ENCODE measurements around the gene UVRAG.

The UVRAG gene

GRCh38 chr11:75903276-75903675 lies 88.3 kb downstream of the UVRAG start:
- no peak for DNase-seq (ENCODE audit: low spot score)
- in situ Hi-C loops (cut with MboI; ENCODE audit: low pct_unique_long_range_greater_than_20kb, low sequenced_read_pairs, unreplicated experiment), result no loop called here
- no peak for TF ChIP-seq CTCF (IDR thresholded peaks at IDR 0.05; ENCODE audit: extremely low read depth, insufficient read depth, missing control alignments)

GRCh38 chr11:75905434-75905833 lies 90.4 kb downstream of the UVRAG start:
- no peak for DNase-seq (ENCODE audit: low spot score)
- no peak for TF ChIP-seq CTCF (IDR thresholded peaks at IDR 0.05; ENCODE audit: extremely low read depth, insufficient read depth, missing control alignments)
- in situ Hi-C loops (cut with MboI; ENCODE audit: low pct_unique_long_range_greater_than_20kb, low sequenced_read_pairs, unreplicated experiment), result no loop called here

GRCh38 chr11:75907906-75908527 lies 93.0 kb downstream of the UVRAG start:
- no peak for DNase-seq (ENCODE audit: low spot score)
- in situ Hi-C loops (cut with MboI; ENCODE audit: low pct_unique_long_range_greater_than_20kb, low sequenced_read_pairs, unreplicated experiment), result no loop called here
- no peak for TF ChIP-seq CTCF (IDR thresholded peaks at IDR 0.05; ENCODE audit: extremely low read depth, insufficient read depth, missing control alignments)

- DNase-seq (ENCODE audit: low spot score), result no peak
- in situ Hi-C loops (cut with MboI; ENCODE audit: low pct_unique_long_range_greater_than_20kb, low sequenced_read_pairs, unreplicated experiment), result no loop called here
- TF ChIP-seq CTCF (IDR thresholded peaks at IDR 0.05; ENCODE audit: extremely low read depth, insufficient read depth, missing control alignments), result no peak
These were observed 95.6 kb downstream of the UVRAG start for GRCh38 chr11:75910426-75911145.

- no peak for DNase-seq (ENCODE audit: low spot score)
- no peak for TF ChIP-seq CTCF (IDR thresholded peaks at IDR 0.05; ENCODE audit: extremely low read depth, insufficient read depth, missing control alignments)
- in situ Hi-C loops (cut with MboI; ENCODE audit: low pct_unique_long_range_greater_than_20kb, low sequenced_read_pairs, unreplicated experiment), result no loop called here
These were observed 96.4 kb downstream of the UVRAG start for GRCh38 chr11:75911459-75911858.

GRCh38 chr11:75913984-75914383 lies 99.0 kb downstream of the UVRAG start:
- no peak for TF ChIP-seq CTCF (IDR thresholded peaks at IDR 0.05; ENCODE audit: extremely low read depth, insufficient read depth, missing control alignments)
- DNase-seq (ENCODE audit: low spot score), result no peak
- in situ Hi-C loops (cut with MboI; ENCODE audit: low pct_unique_long_range_greater_than_20kb, low sequenced_read_pairs, unreplicated experiment), result no loop called here
